Mesodermal cell (in vitro differentiated cells): ENCODE data around the gene TEKT5.
"Not testable (repeated sequence)": the region's sequence is repeated elsewhere in the genome, so short reads cannot be mapped to it uniquely, and the experiment has no call there.

Source experiments
- H3K27ac ChIP-seq: 2 replicates; pipeline ENCODE4 v1.7.0; 2013; ENCODE audit warnings: mild to moderate bottlenecking, low read depth, low read length, moderate library complexity; ENCODE audit not compliant: severe bottlenecking
- H3K36me3 ChIP-seq: 2 replicates; pipeline ENCODE4 v1.7.1; 2013; ENCODE audit warnings: mild to moderate bottlenecking, low read length, moderate library complexity; ENCODE audit not compliant: control insufficient read depth, insufficient read depth
- H3K4me1 ChIP-seq: one replicate; pipeline ENCODE4 v1.7.1; 2013; ENCODE audit warnings: mild to moderate bottlenecking, low read length; ENCODE audit not compliant: insufficient read depth, control insufficient read depth, poor library complexity, severe bottlenecking
- H3K4me3 ChIP-seq: 2 replicates; pipeline ENCODE4 v1.7.0; 2013; ENCODE audit warnings: low read length, control low read depth, mild to moderate bottlenecking; ENCODE audit not compliant: insufficient read depth, poor library complexity, severe bottlenecking; ENCODE audit errors: extremely low read depth
- H3K9me3 ChIP-seq: 2 replicates; pipeline ENCODE4 v1.7.1; 2013; ENCODE audit warnings: mild to moderate bottlenecking, low read length, moderate library complexity; ENCODE audit not compliant: control insufficient read depth
- WGBS, 2 experiments: methylation state at CpG; one replicate each; pipeline ENCODE4 v1.1.5; 2013; ENCODE audit warnings: missing lambda C conversion rate in 2 of 2; ENCODE audit not compliant: insufficient coverage in 2 of 2; 5-methylcytosine and 5-hydroxymethylcytosine counted together

TEKT5 gene

GRCh38 chr16:10646228-10646580 is 48.5 kb downstream of the TEKT5 start:
- no CpG with 5 or more reads among the region's 1 CpG for WGBS, 2 experiments
- Histone ChIP-seq H3K36me3 (no peaks in the 10 kb centered on the region), H3K4me3 (no peak overlapping the region), H3K9me3 (no peaks in the 10 kb centered on the region), H3K4me1 (no peaks in the 10 kb centered on the region), H3K27ac (no peak overlapping the region)

- H3K4me1 ChIP-seq, result no peaks in the 10 kb centered on the region
- H3K27ac ChIP-seq, result no peak overlapping the region
- WGBS, 2 experiments, result 86 to 87% methylated on average over 6 of the region's 6 CpGs
- no peaks in the 10 kb centered on the region for H3K36me3 ChIP-seq
- no peak overlapping the region for H3K4me3 ChIP-seq
- H3K9me3 ChIP-seq, result peaks cover 7% of the 10 kb centered on the region
These were observed 50.6 kb downstream of the TEKT5 start for GRCh38 chr16:10644092-10644491.

GRCh38 chr16:10642964-10643363 is 51.8 kb downstream of the TEKT5 start:
- H3K27ac ChIP-seq, result no peak overlapping the region
- 88 to 89% methylated on average over 6 of the region's 7 CpGs for WGBS, 2 experiments

GRCh38 chr16:10641953-10642949 is 52.5 kb downstream of the TEKT5 start:
- Histone ChIP-seq H3K36me3 (no peaks in the 10 kb centered on the region), H3K4me1 (no peaks in the 10 kb centered on the region), H3K27ac (no peak overlapping the region), H3K4me3 (no peak overlapping the region), H3K9me3 (peaks cover 7% of the 10 kb centered on the region)
- 28 to 35% methylated on average over 4 to 6 of the region's 6 CpGs for WGBS, 2 experiments

More at GRCh38 chr16:10642964-10643363, 51.8 kb downstream of the TEKT5 start:
- Histone ChIP-seq H3K4me3 (no peak overlapping the region), H3K4me1 (no peaks in the 10 kb centered on the region), H3K36me3 (no peaks in the 10 kb centered on the region), H3K9me3 (peaks cover 7% of the 10 kb centered on the region)

- 86 to 93% methylated on average over 6 of the region's 7 CpGs for WGBS, 2 experiments
- H3K27ac ChIP-seq, result no peak overlapping the region
These were observed 53.2 kb downstream of the TEKT5 start for GRCh38 chr16:10641555-10641952.

GRCh38 chr16:10640934-10641333 is 53.8 kb downstream of the TEKT5 start:
- H3K4me1 ChIP-seq, result no peaks in the 10 kb centered on the region
- 100% methylated on average over 1 of the region's 3 CpGs; no CpG with 5 or more reads in 1 of the 2 experiments for WGBS, 2 experiments
- peaks cover 7% of the 10 kb centered on the region for H3K9me3 ChIP-seq
- H3K27ac ChIP-seq, result no peak overlapping the region
- no peaks in the 10 kb centered on the region for H3K36me3 ChIP-seq
- no peak overlapping the region for H3K4me3 ChIP-seq

More at GRCh38 chr16:10641555-10641952, 53.2 kb downstream of the TEKT5 start:
- H3K9me3 ChIP-seq, result peaks cover 7% of the 10 kb centered on the region
- H3K36me3 ChIP-seq, result no peaks in the 10 kb centered on the region
- no peaks in the 10 kb centered on the region for H3K4me1 ChIP-seq
- H3K4me3 ChIP-seq, result no peak overlapping the region

GRCh38 chr16:10638101-10638500 is 56.6 kb downstream of the TEKT5 start:
- no peak overlapping the region for H3K27ac ChIP-seq
- no peaks in the 10 kb centered on the region for H3K4me1 ChIP-seq
- WGBS, 2 experiments, result 82 to 93% methylated on average over 6 of the region's 6 CpGs
- H3K4me3 ChIP-seq, result no peak overlapping the region
- no peaks in the 10 kb centered on the region for H3K36me3 ChIP-seq
- H3K9me3 ChIP-seq, result peaks cover 7% of the 10 kb centered on the region

GRCh38 chr16:10637337-10638037 is 57.2 kb downstream of the TEKT5 start:
- Histone ChIP-seq H3K9me3 (peaks cover 7% of the 10 kb centered on the region), H3K4me1 (no peaks in the 10 kb centered on the region), H3K36me3 (no peaks in the 10 kb centered on the region), H3K4me3 (no peak overlapping the region), H3K27ac (no peak overlapping the region)
- 90 to 92% methylated on average over 3 to 4 of the region's 6 CpGs for WGBS, 2 experiments

- peaks cover under 1% of the 10 kb centered on the region for H3K9me3 ChIP-seq
- H3K27ac ChIP-seq, result no peak overlapping the region
- no peak overlapping the region for H3K4me3 ChIP-seq
- H3K36me3 ChIP-seq, result no peaks in the 10 kb centered on the region
- WGBS, 2 experiments, result 88 to 93% methylated on average over 8 to 9 of the region's 12 CpGs
- no peaks in the 10 kb centered on the region for H3K4me1 ChIP-seq
These were observed 59.2 kb downstream of the TEKT5 start for GRCh38 chr16:10635365-10636021.

- WGBS, 2 experiments, result 87 to 100% methylated on average over 1 to 3 of the region's 4 CpGs
- not testable (repeated sequence) for H3K9me3 ChIP-seq, H3K36me3 ChIP-seq, H3K4me1 ChIP-seq, H3K27ac ChIP-seq, H3K4me3 ChIP-seq
These were observed 61.3 kb downstream of the TEKT5 start for GRCh38 chr16:10633429-10633828.
